ENCODE results near the gene MPIG6B. TPM values are rescaled to one million over a fixed set of nuclear protein-coding genes. Genes with fewer than 3 reads are reported as not detected.

The MPIG6B gene, protein sequence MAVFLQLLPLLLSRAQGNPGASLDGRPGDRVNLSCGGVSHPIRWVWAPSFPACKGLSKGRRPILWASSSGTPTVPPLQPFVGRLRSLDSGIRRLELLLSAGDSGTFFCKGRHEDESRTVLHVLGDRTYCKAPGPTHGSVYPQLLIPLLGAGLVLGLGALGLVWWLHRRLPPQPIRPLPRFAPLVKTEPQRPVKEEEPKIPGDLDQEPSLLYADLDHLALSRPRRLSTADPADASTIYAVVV
- not detected in 2 replicates for total RNA-seq

DNA sequence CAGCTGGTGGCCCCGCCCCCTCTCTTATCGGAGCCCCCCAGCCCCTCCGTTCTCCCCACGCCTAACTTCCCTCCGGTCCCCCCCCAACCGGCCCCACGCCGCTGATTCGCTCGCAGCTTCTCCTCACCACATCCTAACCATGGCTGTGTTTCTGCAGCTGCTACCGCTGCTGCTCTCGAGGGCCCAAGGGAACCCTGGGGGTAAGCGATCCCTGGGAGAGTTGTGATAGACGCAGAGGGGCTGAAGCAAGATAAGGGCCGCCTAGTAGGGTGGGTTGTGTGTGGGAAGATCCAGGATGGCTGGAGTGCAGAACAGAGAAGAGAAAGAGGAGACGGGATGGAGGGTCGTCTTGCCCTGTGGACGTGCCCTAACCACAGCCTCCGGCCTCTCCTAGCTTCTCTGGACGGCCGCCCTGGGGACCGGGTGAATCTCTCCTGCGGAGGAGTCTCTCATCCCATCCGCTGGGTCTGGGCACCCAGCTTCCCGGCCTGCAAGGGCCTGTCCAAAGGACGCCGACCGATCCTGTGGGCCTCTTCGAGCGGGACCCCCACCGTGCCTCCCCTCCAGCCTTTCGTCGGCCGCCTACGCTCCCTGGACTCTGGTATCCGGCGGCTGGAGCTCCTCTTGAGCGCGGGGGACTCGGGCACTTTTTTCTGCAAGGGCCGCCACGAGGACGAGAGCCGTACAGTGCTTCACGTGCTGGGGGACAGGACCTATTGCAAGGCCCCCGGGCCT is at the start of gene MPIG6B:
Gene MPIG6B (plus strand): TSS at position 129 of the 735 bp plus-strand sequence. CDS start 11 bp downstream, at position 140.

DNA sequence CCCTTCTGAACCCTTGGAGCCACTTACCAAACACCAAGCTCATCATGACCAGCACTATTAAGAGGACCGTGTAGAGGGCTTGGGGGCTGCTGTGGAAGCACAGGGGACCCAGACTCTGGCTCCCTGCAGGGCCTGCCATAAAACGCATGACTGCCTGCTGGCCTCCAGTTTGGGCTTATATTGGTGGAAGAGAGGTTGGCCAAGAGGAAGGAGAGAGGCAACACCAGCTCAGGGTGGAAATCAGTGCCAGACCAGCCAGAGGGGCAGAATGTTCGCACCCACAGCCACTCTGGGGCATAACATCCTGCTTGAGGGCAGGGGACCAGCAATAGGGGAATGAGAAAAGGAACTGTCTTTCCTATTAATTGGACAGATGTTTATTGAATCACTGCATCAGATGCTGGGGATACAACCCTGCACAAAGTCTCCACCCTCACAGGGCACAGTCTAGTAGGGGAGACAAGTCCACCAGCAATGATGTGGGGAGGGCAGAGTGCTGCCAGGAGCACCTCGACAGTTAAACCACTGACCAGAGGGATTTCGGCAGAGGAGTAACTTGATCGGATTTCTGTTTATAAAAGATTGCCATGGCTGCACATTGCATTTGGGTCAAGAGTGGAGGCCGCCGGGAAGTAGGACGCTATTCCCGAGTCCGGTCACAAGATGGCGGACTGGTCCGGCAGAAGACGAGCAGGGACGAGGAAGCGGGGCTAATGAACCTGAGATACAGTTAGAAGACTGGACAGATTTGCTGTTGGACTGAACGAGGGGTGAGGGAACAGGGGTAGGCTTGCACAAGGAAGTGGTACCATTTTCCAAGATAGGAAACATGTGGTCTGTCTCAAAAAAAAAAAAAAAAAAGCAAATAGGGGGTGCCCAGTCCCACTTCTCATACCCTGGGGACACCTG is 42.7 kb upstream of the MPIG6B start, which contains the start of gene LY6G5C:
Gene LY6G5C (minus strand): TSS at position 842 of the 909 bp plus-strand sequence. CDS start 694 bp downstream, at position 148.

DNA sequence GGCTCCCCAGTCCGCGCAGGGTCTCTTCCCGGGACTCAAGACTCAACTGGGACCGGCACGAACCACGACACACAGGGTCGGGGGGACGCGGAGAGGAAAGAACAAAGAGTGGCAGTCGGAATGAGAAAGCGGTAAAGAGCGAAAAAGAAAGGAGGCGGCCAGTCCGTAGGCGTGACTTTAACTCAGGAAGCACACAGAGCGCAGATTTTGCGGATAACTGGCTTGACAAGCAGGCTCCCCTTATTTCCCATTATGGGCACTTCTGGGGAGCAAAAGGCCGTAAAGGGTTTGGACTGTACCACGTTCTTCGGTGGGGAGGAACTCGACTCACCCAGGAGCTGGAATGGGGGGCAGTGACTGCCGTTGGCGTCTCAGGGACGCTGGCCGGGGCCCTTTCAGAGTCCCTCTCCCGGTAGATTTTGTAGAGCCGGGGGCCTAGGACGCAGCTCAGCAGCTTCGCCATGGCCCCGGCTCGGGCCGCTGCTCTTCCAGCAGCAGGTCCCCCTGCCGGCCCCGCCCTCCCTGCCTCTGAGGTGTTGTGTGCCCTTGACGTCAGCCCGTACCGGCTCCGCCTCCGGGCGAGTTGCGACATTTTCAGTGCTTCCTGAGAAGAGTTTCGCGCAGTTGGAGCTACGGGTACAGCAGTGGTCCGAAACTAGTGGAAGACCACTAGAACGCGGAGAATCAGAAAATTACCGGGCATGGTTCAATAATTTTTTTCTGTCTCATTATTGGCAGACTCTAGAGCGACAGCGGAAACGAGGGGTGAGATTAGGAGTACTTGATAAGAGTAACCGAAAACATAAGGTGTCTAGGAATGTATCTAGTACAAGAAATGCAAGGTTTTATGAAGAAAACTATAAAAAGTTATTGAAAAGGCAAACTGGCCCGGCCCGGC is 20.1 kb upstream of the MPIG6B start, which contains the start of gene ABHD16A:
Gene ABHD16A (minus strand): TSS at position 506 of the 898 bp plus-strand sequence. CDS start 43 bp downstream, at position 463.

DNA sequence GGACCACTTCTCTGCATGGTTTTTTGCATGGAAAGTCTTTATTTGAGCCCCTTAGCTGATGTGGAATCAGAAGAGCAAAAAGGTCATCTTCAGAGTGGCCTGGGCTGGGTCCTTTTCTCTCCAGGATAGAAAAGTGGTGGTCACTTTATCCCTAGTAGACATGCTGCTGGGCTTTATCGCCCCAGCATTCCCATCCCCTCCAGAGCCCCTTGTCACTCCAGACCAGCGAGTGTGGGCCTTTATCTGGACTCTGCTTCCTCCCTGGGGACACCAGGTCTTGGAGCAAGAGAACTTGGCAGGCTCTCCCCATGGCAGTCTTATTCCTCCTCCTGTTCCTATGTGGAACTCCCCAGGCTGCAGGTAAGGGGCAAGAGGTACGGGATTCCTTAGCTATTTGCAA is 16.6 kb upstream of the MPIG6B start, which contains the start of gene LY6G6F:
Gene LY6G6F (plus strand): TSS at position 268 of the 400 bp plus-strand sequence. CDS start 41 bp downstream, at position 309.

DNA sequence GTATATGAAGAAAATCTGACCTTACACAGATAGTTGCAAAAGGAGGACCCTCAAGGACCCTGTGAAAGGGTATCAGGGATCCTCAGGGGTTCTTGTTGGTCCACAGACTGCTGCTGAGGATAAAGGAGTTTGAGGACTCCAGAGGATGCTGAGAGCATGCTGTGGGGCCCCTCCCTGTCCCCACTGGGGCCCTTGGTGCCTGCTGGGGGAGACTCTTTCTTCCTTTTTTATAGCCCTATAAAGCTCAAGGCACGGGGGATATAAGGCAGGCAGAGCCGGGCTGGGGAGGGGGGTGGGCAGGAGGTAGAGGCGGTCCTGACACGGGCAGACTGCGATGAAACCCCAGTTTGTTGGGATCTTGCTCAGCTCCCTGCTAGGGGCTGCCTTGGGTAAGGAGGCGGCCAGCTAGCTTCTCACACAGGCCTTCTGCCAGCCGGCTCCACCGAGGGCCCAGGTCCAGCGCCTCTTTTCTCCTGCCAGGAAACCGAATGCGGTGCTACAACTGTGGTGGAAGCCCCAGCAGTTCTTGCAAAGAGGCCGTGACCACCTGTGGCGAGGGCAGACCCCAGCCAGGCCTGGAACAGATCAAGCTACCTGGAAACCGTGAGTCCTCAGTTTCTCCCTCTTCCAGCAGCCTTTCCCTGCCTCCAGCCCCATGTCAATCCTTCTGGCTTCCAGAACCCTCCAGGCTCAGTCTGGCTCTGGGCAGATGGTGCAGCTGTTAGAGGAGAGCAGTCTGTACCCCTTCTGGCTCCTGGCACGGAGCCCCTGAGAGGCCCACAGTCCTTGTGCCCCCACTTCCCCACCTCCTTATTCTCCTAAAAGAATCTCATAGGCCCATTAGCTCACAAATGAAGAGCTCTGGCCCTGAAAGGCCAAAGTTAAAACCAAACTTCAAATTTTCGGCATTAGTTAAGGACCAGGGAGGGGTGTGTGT is 7.9 kb upstream of the MPIG6B start, which contains the start of gene LY6G6D:
Gene LY6G6D (plus strand): TSS at position 327 of the 937 bp plus-strand sequence. CDS start 8 bp downstream, at position 335.

DNA sequence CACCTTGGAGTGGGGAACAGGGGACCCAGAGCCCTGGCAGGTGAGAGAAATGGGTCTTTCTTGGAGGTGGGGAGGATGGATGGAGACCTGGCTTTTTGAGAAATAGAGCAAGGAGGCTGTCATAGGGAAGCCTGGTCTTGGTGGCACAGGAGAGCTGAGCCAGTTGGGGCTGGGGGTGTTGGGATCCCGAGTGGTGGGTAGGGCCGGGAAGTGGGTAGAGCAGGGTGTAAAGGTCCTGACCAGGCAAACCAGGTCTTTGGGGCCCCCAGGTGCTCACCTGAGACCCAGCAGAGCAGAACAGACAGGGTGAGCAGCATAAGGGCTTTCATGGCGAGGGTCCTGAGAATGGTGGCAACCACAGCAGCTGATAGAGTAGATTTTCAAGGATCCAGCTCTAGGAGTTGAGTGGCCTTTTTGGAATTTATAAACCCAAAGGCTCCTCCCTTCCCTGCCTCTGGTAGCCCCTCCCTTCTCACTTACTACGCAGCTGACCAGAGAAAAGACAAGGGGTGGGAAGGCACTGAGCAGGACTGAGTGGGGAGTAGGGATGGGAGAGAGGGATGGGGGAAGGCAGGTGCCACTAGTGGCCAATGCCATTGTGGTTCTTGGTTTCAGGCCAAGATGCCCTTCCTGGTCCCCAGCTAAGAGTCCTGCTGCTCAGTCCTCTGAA is 1.7 kb upstream of the MPIG6B start, which contains the start of gene LY6G6C:
Gene LY6G6C (minus strand): TSS at position 396 of the 670 bp plus-strand sequence. CDS start 67 bp downstream, at position 329.

DNA sequence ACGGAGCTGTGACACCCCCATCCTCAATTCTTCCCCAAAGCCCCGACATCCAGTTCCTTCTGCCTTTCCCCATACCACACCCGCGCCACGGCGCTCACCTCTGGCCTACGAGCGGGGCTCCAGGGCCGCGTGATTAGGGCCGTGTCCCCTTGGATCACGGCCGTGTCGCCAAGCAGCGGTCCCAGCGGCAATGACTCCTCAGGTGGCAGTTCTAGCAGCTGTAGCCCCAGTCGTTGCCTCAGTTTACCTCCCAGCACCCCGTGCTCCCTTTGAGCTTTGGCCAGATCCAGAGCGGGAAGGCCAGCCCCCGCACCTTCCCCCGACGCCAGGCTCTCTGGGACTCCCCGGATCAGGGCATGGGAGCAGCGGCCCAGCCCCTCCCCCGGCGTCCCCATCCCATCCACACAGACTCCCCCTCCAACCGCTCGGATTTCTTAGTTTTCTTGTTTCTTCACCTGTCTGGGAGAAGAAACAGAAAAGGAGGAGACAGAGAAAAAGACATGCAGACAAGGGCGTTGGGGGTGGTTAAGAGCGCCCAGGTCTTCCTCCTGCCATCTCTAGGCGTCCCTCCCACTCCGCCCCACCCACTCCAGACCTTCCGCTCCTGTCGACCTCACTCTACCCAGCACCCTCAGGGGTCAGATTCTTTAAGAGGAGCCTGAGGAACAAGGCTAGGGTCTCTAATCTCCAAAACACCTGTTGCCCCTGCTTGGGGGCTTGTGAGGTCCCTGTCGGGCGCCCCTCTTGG is 5.8 kb downstream of the MPIG6B start, which contains the start of gene DDAH2:
Gene DDAH2 (minus strand): TSS at position 533 of the 748 bp plus-strand sequence. CDS start 138 bp downstream, at position 395.

DNA sequence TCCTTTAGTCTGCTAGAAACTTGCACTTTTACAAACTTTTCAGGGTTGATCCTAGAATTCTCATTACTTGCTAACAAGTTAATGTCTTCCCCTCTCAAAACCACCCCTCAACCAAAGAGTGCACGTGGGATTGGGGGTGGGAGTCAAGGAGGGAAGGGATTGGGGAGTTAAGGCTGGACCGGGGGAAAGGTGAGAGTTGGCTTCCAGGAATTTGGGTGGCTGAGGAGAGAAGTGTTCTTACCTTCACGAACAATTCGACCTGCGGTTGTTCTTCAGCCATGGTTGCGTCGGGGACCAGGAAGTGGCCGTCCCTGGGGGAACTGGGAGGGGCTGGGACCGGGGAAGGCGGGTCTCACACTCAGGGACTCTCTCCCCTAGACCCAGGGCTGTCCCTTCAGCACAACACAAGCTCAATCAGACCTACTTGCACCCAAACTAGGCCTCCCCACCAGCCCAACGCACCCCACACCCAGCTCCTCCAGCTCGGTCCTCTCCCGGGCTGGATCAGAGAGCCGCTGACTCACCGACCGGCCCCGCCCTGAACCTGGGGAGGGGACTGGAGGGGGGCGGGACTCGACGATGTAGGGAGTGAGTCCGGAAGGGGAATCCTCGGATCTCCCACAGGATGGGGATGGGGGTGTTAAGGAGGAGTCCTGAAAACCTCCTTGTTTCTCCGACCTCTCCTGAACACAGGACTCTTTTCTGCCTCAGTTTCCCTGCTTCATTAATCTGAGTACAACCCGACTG is 13.0 kb downstream of the MPIG6B start, which contains the start of gene CLIC1:
Gene CLIC1 (minus strand): TSS at position 510 of the 747 bp plus-strand sequence. CDS start 230 bp downstream, at position 280.

DNA sequence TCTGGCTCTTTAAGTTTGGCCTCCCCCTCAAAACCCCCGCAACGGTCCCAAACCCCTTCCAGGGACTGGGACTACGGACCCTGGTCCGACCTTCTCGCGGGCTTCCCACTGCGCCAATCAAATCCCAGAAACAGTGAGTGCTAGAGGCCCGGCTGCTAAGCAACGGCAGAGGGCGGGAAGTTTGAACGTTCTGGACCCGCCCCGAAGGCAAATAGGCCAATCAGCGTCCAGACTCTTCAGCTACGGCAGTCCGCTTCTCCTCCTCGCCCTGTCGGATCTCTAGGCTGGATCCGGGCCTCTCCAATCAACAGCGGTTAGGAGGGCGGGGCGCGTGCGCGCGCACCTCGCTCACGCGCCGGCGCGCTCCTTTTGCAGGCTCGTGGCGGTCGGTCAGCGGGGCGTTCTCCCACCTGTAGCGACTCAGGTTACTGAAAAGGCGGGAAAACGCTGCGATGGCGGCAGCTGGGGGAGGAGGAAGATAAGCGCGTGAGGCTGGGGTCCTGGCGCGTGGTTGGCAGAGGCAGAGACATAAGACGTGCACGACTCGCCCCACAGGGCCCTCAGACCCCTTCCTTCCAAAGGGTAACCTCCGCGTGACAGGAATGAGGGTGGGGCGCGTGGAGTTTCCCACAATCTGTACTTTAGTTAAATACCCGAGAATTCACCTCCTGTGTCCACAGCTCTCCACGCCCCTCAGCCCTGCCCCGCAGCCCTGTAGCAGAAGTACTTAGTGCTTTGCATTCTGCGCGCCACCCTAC is 16.6 kb downstream of the MPIG6B start, which contains the start of gene MSH5:
Gene MSH5 (plus strand): TSS at position 367 of the 758 bp plus-strand sequence. CDS start 462 bp downstream, outside the sequence.

DNA sequence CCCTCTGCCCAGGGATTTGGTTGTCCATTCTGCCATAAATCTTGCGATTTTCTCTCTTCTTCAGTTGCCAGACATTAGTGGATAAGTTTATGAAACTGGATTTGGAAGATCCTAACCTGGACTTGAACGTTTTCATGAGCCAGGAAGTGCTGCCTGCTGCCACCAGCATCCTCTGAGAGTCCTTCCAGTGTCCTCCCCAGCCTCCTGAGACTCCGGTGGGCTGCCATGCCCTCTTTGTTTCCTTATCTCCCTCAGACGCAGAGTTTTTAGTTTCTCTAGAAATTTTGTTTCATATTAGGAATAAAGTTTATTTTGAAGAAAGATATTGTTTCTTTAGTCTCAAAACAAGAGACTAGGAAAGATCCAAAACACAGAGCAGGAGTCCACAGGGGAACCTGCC is 39.2 kb downstream of the MPIG6B start, which contains the start of gene SAPCD1:
Gene SAPCD1 (plus strand): TSS at position 301 of the 400 bp plus-strand sequence. CDS start 399 bp downstream, outside the sequence.

Other genes with a start within 250 kb of the MPIG6B start
- gene MICB, start 225.2 kb upstream of the MPIG6B start, total RNA-seq: 8.7 and 16.8 TPM in 2 replicates
- gene MCCD1, start 194.4 kb upstream of the MPIG6B start, total RNA-seq: not detected in 2 replicates
- gene DDX39B, start 181.4 kb upstream of the MPIG6B start, total RNA-seq: 438 and 525 TPM in 2 replicates
- 0.11 and 0.16 TPM in 2 replicates for gene ATP6V1G2, start 176.8 kb upstream of the MPIG6B start, total RNA-seq
- 12.2 and 29.0 TPM in 2 replicates for gene NFKBIL1, start 175.8 kb upstream of the MPIG6B start, total RNA-seq
- not detected in 2 replicates for gene LTA, start 151.1 kb upstream of the MPIG6B start, total RNA-seq
- 3.3 and 4.5 TPM in 2 replicates for gene TNF, start 147.8 kb upstream of the MPIG6B start, total RNA-seq
- gene LTB, start 140.9 kb upstream of the MPIG6B start, total RNA-seq: 0.49 and 1.5 TPM in 2 replicates
- gene LST1, start 137.1 kb upstream of the MPIG6B start, total RNA-seq: not detected in 2 replicates
- gene NCR3, start 130.4 kb upstream of the MPIG6B start, total RNA-seq: not detected in 2 replicates
- gene AIF1, start 108.1 kb upstream of the MPIG6B start, total RNA-seq: not detected in 2 replicates
- gene PRRC2A, start 102.7 kb upstream of the MPIG6B start, total RNA-seq: 88.0 and 92.7 TPM in 2 replicates
- gene BAG6, start 70.7 kb upstream of the MPIG6B start, total RNA-seq: 195 and 196 TPM in 2 replicates
- gene APOM, start 67.5 kb upstream of the MPIG6B start, total RNA-seq: 1.2 and 2.3 TPM in 2 replicates
- 16.0 and 20.2 TPM in 2 replicates for gene C6orf47, start 62.6 kb upstream of the MPIG6B start, total RNA-seq
- gene GPANK1, start 58.4 kb upstream of the MPIG6B start, total RNA-seq: 13.1 and 16.0 TPM in 2 replicates
- gene CSNK2B, start 57.3 kb upstream of the MPIG6B start, total RNA-seq: 251 and 316 TPM in 2 replicates
- 1.9 and 2.3 TPM in 2 replicates for gene LY6G5B, start 53.4 kb upstream of the MPIG6B start, total RNA-seq
- 0.70 and 0.76 TPM in 2 replicates for gene LY6G5C, start 42.3 kb upstream of the MPIG6B start, total RNA-seq
- 24.0 and 27.8 TPM in 2 replicates for gene ABHD16A, start 20.0 kb upstream of the MPIG6B start, total RNA-seq
- gene LY6G6F, start 16.5 kb upstream of the MPIG6B start, total RNA-seq: not detected in 2 replicates
- not detected in 2 replicates for gene LY6G6D, start 8.0 kb upstream of the MPIG6B start, total RNA-seq
- gene LY6G6C, start 1.6 kb upstream of the MPIG6B start, total RNA-seq: 0.15 TPM in 1 of 2 replicates, not detected in the other
- 9.5 and 16.1 TPM in 2 replicates for gene DDAH2, start 5.9 kb downstream of the MPIG6B start, total RNA-seq
- 805 and 887 TPM in 2 replicates for gene CLIC1, start 13.2 kb downstream of the MPIG6B start, total RNA-seq
- gene MSH5, start 16.6 kb downstream of the MPIG6B start, total RNA-seq: 6.2 and 7.4 TPM in 2 replicates
- 0.70 and 1.5 TPM in 2 replicates for gene SAPCD1, start 39.3 kb downstream of the MPIG6B start, total RNA-seq
- 0.19 and 0.86 TPM in 2 replicates for gene VWA7, start 54.0 kb downstream of the MPIG6B start, total RNA-seq
- gene VARS1, start 72.4 kb downstream of the MPIG6B start, total RNA-seq: 84.7 and 118 TPM in 2 replicates
- 95.7 and 134 TPM in 2 replicates for gene LSM2, start 83.6 kb downstream of the MPIG6B start, total RNA-seq
- 0.53 and 0.62 TPM in 2 replicates for gene HSPA1L, start 91.9 kb downstream of the MPIG6B start, total RNA-seq
- gene HSPA1A, start 92.2 kb downstream of the MPIG6B start, total RNA-seq: 37.6 and 59.1 TPM in 2 replicates
- gene HSPA1B, start 104.4 kb downstream of the MPIG6B start, total RNA-seq: 76.1 and 133 TPM in 2 replicates
- 33.3 and 33.7 TPM in 2 replicates for gene NEU1, start 139.4 kb downstream of the MPIG6B start, total RNA-seq
- gene SLC44A4, start 155.6 kb downstream of the MPIG6B start, total RNA-seq: 0.04 TPM in 1 of 2 replicates, not detected in the other
- 22.2 and 24.5 TPM in 2 replicates for gene EHMT2, start 174.3 kb downstream of the MPIG6B start, total RNA-seq
- 0.30 and 0.39 TPM in 2 replicates for gene ZBTB12, start 178.7 kb downstream of the MPIG6B start, total RNA-seq
- gene C2, start 204.3 kb downstream of the MPIG6B start, total RNA-seq: not detected in 2 replicates
- gene CFB, start 222.7 kb downstream of the MPIG6B start, total RNA-seq: 1.2 and 3.4 TPM in 2 replicates
- gene NELFE, start 235.6 kb downstream of the MPIG6B start, total RNA-seq: 129 and 171 TPM in 2 replicates
- 34.5 and 47.2 TPM in 2 replicates for gene SKIC2, start 235.8 kb downstream of the MPIG6B start, total RNA-seq
- 17.2 and 20.9 TPM in 2 replicates for gene DXO, start 248.8 kb downstream of the MPIG6B start, total RNA-seq